HepG2 (cell line): ENCODE measurements around the gene TMC8. TPM values are rescaled to one million over a fixed set of nuclear protein-coding genes. Genes with fewer than 3 reads are reported as not detected.

Source experiments
- AGO2 ChIP-seq: fragments of 200-400 bp; formaldehyde crosslinking; optimal IDR thresholded peaks from 2 replicates; pipeline ENCODE3; 2017; ENCODE audit warnings: mild to moderate bottlenecking, low read depth, low read length, moderate library complexity
- ARID2 ChIP-seq: sonication (generic); formaldehyde crosslinking; IDR thresholded peaks from 2 replicates; pipeline ENCODE4 v1.8.1; 2022; ENCODE audit warnings: mild to moderate bottlenecking, missing genetic modification reagents, borderline replicate concordance
- FOXC1 ChIP-seq: sonication (generic); formaldehyde crosslinking; IDR thresholded peaks from 2 replicates; pipeline ENCODE4 v1.8.0; 2022; ENCODE audit warnings: mild to moderate bottlenecking, missing genetic modification reagents, borderline replicate concordance
- HOXA9 ChIP-seq: sonication (generic); formaldehyde crosslinking; IDR thresholded peaks from 2 replicates; pipeline ENCODE4 v1.8.1; 2022; ENCODE audit warnings: missing genetic modification reagents, mild to moderate bottlenecking, moderate library complexity, borderline replicate concordance
- JUNB ChIP-seq: sonication (generic); formaldehyde crosslinking; IDR thresholded peaks from 2 replicates; pipeline ENCODE4 v1.8.0; 2022; ENCODE audit warnings: missing genetic modification reagents, mild to moderate bottlenecking, borderline replicate concordance
- SUZ12 ChIP-seq: fragments of 150-350 bp; IDR thresholded peaks from 2 replicates; pipeline ENCODE4 v1.6.1; 2014; ENCODE audit warnings: low read depth, low read length
- TOPORS ChIP-seq: sonication (generic); formaldehyde crosslinking; IDR thresholded peaks from 2 replicates; pipeline ENCODE4 v1.8.0; 2023; ENCODE audit warnings: mild to moderate bottlenecking, missing genetic modification reagents
- ZC3H13 ChIP-seq: sonication (generic); formaldehyde crosslinking; IDR thresholded peaks from 2 replicates; pipeline ENCODE4 v1.8.1; 2023; ENCODE audit warnings: mild to moderate bottlenecking, missing genetic modification reagents, moderate library complexity
- ZNF143 ChIP-seq: sonication (generic); formaldehyde crosslinking; IDR thresholded peaks from 2 replicates; pipeline ENCODE4 v1.4.0; 2020; ENCODE audit warnings: missing genetic modification reagents
- ZNF34 ChIP-seq: sonication (generic); formaldehyde crosslinking; IDR thresholded peaks from 2 replicates; pipeline ENCODE4 v1.4.0; 2020; ENCODE audit warnings: mild to moderate bottlenecking, missing genetic modification reagents, borderline replicate concordance
- ZNF607 ChIP-seq: sonication (generic); formaldehyde crosslinking; IDR thresholded peaks from 2 replicates; pipeline ENCODE4 v1.5.1; 2020; ENCODE audit warnings: missing genetic modification reagents, mild to moderate bottlenecking, borderline replicate concordance
- ZNF670 ChIP-seq: sonication (generic); formaldehyde crosslinking; IDR thresholded peaks from 2 replicates; pipeline ENCODE4 v1.8.0; 2022; ENCODE audit warnings: mild to moderate bottlenecking, missing genetic modification reagents, borderline replicate concordance
- ZNF768 ChIP-seq: sonication (generic); formaldehyde crosslinking; IDR thresholded peaks from 2 replicates; pipeline ENCODE4 v1.4.0; 2020; ENCODE audit warnings: missing genetic modification reagents
- ZNF792 ChIP-seq: IDR thresholded peaks from 2 replicates; pipeline ENCODE4 v1.6.1; 2016
- polyA plus RNA-seq, 8 experiments: library from polyadenylated mRNA; depleted of rRNA in 3 of 8; stranded (reverse) in 7 of 8; unstranded in 1 of 8; fragments of >200 nt; fragmentation: Illumina TruSeq in 4 of 8; extraction: Trizol in 4 of 8; gene quantifications; 2 replicates each; pipeline versions ENCODE4 v1.2.1 to v1.2.3, GENCODE V29; 2011 to 2016; ENCODE audit warnings: low read depth in 4 of 8, missing spikeins in 1 of 8, mixed read lengths in 1 of 8; ENCODE audit not compliant: insufficient read depth in 1 of 8
- total RNA-seq, 5 experiments: library from RNA; depleted of rRNA; stranded (reverse); fragments of >200 nt; fragmentation: Illumina TruSeq; extraction: Trizol; gene quantifications; 2 replicates each; pipeline ENCODE4 v1.2.3, GENCODE V29; 2016; ENCODE audit warnings: low read depth in 1 of 5
- TF ChIP-seq, protein P1 (sequence below): sonication (generic); formaldehyde crosslinking; IDR thresholded peaks from 2 replicates; pipeline ENCODE4 v1.4.0; 2020; ENCODE audit warnings: missing genetic modification reagents, borderline replicate concordance
- TF ChIP-seq, protein P2 (sequence below): fragments of 450-650 bp; IDR thresholded peaks from 2 replicates; pipeline ENCODE4 v1.6.1; 2017; ENCODE audit warnings: mild to moderate bottlenecking
- TF ChIP-seq, protein P3 (sequence below): sonication (generic); formaldehyde crosslinking; IDR thresholded peaks from 2 replicates; pipeline ENCODE4 v1.5.1; 2020; ENCODE audit warnings: mild to moderate bottlenecking, missing genetic modification reagents, borderline replicate concordance
- TF ChIP-seq, protein P4 (sequence below): sonication (generic); formaldehyde crosslinking; IDR thresholded peaks from 2 replicates; pipeline ENCODE4 v1.4.0; 2020; ENCODE audit warnings: mild to moderate bottlenecking, missing genetic modification reagents

TMC8 gene
- total and polyA plus RNA-seq, 2 of the 13 experiments (the other 11 are each of a cell fraction or from before 2014, with no cell fraction given): 0.53 to 7.8 TPM

DNA sequence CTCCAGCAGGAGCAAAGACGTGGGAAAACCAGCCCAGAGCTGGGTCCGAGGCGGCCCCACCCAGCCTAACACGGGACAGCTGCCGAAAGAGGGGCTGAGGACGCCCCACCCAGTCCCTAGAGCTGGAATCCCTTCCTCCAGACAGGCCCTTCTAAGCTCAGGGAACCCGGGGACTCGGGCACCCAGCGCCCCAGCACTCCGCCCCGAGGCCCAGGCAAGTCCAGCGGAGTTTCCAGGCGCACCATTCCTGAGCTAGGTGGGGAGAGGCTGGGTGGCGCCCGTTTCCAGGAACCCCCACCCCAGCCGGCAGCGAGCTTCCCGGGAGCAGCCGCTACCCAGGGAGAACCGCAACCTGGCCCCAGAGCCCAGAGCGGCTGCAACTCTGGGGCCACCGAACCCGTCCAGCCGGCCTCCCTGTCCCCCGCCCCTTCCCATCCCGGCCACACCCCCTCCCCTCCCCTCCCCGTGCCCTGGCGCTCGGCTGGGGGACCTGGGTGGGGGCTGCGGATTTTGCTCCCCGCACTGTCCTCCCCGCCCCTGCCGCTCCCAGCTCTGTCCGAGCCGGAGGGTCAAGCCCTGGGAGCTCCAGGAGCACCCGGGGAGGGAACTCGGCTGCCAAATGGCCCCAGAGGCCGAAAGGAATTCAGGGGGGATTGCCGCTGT, 2.6 kb upstream of the TMC8 start (continued):
- TF ChIP-seq, protein P1, sequence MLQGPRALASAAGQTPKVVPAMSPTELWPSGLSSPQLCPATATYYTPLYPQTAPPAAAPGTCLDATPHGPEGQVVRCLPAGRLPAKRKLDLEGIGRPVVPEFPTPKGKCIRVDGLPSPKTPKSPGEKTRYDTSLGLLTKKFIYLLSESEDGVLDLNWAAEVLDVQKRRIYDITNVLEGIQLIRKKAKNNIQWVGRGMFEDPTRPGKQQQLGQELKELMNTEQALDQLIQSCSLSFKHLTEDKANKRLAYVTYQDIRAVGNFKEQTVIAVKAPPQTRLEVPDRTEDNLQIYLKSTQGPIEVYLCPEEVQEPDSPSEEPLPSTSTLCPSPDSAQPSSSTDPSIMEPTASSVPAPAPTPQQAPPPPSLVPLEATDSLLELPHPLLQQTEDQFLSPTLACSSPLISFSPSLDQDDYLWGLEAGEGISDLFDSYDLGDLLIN (CRISPR knock-in tag): no peak
- TF ChIP-seq ZNF34 (CRISPR knock-in tag) (no peak), AGO2 (peak; percentile 64), TOPORS (CRISPR knock-in tag) (no peak), ZNF768 (CRISPR knock-in tag) (no peak), ZNF607 (CRISPR knock-in tag) (0 out of 2 replicates have a peak, but pooled peaks have one; percentile 1), FOXC1 (CRISPR knock-in tag) (no peak), ZC3H13 (CRISPR knock-in tag) (0 out of 2 replicates have a peak, but pooled peaks have one; percentile 25), ZNF670 (CRISPR knock-in tag) (no peak), JUNB (CRISPR knock-in tag) (no peak), HOXA9 (CRISPR knock-in tag) (no peak), ZNF143 (CRISPR knock-in tag) (no peak), ARID2 (no peak), SUZ12 (no peak), ZNF792 (CRISPR knock-in tag) (no peak; the same call in 1 of the 2 replicates)
- TF ChIP-seq, protein P2, sequence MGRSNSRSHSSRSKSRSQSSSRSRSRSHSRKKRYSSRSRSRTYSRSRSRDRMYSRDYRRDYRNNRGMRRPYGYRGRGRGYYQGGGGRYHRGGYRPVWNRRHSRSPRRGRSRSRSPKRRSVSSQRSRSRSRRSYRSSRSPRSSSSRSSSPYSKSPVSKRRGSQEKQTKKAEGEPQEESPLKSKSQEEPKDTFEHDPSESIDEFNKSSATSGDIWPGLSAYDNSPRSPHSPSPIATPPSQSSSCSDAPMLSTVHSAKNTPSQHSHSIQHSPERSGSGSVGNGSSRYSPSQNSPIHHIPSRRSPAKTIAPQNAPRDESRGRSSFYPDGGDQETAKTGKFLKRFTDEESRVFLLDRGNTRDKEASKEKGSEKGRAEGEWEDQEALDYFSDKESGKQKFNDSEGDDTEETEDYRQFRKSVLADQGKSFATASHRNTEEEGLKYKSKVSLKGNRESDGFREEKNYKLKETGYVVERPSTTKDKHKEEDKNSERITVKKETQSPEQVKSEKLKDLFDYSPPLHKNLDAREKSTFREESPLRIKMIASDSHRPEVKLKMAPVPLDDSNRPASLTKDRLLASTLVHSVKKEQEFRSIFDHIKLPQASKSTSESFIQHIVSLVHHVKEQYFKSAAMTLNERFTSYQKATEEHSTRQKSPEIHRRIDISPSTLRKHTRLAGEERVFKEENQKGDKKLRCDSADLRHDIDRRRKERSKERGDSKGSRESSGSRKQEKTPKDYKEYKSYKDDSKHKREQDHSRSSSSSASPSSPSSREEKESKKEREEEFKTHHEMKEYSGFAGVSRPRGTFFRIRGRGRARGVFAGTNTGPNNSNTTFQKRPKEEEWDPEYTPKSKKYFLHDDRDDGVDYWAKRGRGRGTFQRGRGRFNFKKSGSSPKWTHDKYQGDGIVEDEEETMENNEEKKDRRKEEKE: no peak
- TF ChIP-seq, protein P3, sequence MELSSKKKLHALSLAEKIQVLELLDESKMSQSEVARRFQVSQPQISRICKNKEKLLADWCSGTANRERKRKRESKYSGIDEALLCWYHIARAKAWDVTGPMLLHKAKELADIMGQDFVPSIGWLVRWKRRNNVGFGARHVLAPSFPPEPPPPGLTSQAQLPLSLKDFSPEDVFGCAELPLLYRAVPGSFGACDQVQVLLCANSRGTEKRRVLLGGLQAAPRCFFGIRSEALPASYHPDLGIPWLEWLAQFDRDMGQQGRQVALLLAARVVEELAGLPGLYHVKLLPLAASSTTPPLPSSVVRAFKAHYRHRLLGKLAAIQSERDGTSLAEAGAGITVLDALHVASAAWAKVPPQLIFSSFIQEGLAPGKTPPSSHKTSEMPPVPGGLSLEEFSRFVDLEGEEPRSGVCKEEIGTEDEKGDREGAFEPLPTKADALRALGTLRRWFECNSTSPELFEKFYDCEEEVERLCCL (CRISPR knock-in tag): no peak; the same call in 1 of the 2 replicates
- TF ChIP-seq, protein P4, sequence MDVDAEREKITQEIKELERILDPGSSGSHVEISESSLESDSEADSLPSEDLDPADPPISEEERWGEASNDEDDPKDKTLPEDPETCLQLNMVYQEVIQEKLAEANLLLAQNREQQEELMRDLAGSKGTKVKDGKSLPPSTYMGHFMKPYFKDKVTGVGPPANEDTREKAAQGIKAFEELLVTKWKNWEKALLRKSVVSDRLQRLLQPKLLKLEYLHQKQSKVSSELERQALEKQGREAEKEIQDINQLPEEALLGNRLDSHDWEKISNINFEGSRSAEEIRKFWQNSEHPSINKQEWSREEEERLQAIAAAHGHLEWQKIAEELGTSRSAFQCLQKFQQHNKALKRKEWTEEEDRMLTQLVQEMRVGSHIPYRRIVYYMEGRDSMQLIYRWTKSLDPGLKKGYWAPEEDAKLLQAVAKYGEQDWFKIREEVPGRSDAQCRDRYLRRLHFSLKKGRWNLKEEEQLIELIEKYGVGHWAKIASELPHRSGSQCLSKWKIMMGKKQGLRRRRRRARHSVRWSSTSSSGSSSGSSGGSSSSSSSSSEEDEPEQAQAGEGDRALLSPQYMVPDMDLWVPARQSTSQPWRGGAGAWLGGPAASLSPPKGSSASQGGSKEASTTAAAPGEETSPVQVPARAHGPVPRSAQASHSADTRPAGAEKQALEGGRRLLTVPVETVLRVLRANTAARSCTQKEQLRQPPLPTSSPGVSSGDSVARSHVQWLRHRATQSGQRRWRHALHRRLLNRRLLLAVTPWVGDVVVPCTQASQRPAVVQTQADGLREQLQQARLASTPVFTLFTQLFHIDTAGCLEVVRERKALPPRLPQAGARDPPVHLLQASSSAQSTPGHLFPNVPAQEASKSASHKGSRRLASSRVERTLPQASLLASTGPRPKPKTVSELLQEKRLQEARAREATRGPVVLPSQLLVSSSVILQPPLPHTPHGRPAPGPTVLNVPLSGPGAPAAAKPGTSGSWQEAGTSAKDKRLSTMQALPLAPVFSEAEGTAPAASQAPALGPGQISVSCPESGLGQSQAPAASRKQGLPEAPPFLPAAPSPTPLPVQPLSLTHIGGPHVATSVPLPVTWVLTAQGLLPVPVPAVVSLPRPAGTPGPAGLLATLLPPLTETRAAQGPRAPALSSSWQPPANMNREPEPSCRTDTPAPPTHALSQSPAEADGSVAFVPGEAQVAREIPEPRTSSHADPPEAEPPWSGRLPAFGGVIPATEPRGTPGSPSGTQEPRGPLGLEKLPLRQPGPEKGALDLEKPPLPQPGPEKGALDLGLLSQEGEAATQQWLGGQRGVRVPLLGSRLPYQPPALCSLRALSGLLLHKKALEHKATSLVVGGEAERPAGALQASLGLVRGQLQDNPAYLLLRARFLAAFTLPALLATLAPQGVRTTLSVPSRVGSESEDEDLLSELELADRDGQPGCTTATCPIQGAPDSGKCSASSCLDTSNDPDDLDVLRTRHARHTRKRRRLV (CRISPR knock-in tag): no peak
